Activated CD8-positive, alpha-beta memory T cell treated with anti-CD3 and anti-CD28 coated beads, Interleukin-2, amount 50 U/mL, for 24 hours (primary cell): Measurements from ENCODE around the gene ITPKC.
A peak's percentile ranks its signal among the peaks of the same experiment; 100 is the strongest.

Experiments used
- DNase-seq: peaks from one replicate; pipeline ENCODE4 v3.0.0-alpha.2; 2020; ENCODE audit errors: extremely low read depth

ITPKC gene

DNA sequence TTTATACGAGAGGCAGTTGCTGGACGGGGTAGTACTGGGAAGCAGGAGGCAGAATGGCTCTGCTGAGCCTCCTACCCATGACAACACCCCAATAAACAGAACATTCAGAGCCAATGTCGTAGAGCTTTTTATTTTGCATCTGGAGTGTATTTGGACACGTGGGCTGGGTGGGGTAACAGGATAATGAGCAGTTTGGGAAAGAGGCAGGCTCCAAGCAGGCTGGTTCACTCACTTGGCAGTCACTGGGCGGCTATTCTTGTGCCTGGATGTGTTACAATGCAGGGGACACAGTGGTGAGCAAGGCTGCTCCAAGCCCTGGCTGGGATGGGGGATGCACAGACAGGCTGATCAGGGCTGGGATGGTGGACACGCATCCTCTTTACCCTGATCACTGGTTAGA lies 23.8 kb downstream of the ITPKC start:
- DNase-seq, result no peak

- DNase-seq, result no peak
Observed at GRCh38 chr19:40741527-40742390, 24.8 kb downstream of the ITPKC start.

DNA sequence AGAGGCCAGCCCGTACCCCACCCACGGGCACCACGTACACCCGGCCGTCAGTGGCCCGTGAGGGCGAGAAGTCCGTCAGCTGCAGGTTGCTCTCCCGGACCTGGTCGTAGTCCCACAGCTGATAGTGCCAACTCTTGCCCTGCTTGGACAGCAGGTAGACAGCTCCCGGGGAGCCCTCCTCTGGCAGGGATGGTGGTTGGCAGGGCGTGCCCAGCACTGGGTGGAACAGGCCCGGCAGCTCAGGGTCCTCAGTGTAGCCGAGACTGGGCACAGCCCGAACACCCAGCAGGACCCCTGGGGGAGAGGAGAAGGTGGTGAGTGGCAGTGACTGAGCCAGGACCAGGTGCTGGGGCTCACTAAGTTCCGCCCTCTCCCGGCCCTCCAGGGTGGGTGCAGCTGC lies 25.6 kb downstream of the ITPKC start:
- DNase-seq, result no peak

GRCh38 chr19:40742886-40743285 lies 26.0 kb downstream of the ITPKC start:
- no peak for DNase-seq

GRCh38 chr19:40743926-40744325 lies 27.0 kb downstream of the ITPKC start:
- no peak for DNase-seq

DNA sequence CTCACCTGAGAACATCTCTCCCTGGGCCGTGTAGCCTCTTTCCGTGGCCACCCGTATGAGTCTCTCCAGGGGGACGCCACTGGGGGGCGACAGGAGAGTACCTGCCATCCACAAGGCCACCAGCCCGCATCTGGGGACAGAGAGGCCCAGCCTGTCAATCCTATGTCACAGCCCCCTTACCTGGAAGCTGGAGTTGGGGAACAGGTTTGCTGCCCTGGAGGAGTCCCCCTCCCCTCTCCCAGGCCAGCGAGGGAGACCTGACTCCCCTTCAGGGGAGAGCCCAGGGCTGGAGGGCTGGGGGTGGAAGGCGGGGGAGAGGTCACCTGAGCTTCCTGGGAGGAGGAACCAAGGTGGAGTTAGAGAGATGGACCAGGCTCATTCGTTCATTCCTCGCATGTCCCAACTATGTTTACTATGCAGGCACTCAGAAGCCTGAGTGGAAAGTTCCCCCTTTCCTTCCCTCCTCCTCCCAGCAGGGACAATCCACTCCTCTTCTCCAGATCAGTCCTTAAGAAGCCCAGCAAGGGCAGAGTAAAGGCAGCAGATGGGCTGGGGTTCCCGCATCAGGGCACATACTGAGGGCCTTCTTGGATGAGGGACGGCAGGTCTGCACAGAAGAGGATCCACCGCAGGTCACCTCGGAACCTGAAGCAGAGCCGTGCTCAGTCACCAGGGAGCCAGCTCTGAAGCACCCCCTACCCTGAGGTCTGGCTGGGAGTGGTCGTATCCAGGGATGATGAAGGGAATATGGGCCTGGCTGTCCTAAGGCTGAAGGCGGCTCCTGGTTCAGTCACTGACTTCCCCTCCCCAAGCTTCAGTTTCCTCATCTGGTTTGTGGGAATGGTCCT lies 27.9 kb downstream of the ITPKC start:
- DNase-seq, result no peak

DNA sequence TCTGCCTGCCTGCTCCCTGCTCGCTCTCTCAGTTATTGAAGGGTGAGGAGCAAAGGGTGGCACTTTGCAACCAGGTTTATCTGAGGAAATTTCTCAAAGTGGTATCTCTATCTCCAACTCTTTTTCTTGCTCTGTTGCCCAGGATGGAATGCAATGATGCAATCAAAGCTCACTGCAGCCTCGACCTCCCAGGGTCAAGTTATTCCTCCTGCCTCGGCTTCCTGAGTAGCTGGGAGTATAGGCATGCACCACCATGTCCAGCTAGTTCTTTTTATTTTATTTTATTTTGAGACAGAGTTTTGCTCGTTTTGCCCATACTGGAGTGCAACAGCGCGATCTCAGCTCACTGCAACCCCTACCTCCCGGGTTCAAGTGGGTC lies 28.5 kb downstream of the ITPKC start:
- DNase-seq, result no peak

DNA sequence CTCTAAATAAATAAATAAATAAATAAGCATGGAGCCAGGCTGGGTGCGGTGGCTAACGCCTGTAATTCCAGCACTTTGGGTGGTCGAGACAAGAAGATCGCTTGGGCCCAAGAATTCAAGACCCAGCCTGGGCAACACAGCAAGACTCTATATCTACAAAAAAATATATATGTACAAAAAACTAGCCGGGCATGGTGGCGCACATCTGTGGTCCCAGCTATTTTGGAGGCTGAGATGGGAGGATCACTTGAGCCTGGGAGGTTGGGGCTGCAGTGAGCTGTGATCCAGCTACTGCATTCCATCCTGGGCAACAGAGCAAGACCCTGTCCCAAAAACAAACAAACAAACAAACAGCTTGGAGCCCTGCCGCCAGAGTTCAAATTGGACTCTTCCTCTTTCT lies 30.6 kb downstream of the ITPKC start:
- DNase-seq, result no peak

DNA sequence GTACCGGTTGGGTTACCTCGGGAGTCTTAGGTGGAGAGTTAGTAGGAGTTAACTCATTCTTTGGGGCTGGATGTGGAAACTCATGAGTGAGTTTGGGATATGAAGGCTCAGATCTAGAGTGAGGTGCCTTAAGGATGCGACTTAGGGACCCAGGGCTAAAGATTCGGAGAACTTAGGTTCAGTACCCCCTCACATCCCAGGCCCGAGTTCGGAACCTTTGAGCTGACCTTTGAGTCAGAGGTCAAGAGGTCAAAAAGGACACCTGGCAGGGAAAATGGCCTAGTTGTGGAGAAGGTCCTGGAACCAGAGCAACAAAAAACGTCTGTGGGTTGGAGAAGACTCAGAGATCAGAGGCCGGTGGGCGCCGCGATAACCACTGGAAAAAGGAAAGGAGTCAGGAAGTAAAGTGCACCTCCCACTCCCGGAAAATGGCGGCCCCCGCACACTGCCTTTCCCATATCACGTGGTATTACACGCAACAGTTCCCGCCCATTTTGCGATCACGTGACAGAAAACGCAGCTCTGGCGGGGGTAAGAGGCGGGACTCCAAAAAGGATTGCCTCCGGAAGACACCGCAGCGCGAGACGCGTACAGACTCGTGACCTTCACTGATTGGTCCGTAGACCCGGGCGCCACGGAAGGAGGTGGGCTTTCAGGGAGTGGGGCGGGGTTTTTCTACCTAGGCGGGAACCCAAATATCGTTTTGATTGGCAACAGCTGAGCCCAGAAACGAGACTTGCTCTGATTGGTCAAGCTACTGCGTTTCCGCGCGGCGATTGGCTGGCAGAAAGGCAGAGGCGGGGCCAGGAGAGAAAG lies 33.4 kb downstream of the ITPKC start, which contains the start of gene ACTMAP:
Gene ACTMAP (minus strand): TSS at position 420 of the 816 bp plus-strand sequence. CDS start 674 bp downstream, outside the sequence.
- DNase-seq, result peak; percentile 99

DNA sequence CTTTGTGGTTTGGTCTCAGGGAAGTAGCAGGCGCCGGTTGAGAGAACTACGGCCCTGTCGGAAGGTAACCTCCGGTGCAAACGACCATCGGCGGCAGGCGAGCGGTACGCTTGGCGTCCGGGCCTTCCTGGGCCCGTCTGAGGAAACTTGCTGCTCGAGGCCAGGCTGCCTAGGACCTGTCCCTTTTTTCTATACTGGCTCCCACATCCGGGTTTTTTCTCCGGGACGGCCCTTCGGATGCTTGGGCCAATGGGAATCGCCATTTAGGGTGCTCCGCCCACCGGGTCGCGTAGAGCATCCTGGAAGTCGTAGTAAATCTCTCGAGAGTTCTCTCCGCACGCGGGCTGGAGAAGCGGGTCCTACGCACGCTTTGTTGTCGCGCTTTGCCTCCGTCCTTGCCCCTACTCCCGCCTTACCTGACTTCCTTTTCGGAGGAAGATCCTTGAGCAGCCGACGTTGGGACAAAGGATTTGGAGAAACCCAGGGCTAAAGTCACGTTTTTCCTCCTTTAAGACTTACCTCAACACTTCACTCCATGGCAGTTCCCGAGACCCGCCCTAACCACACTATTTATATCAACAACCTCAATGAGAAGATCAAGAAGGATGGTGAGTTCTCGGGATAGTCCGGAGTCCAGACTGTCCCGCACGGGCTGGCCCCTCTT lies 34.1 kb downstream of the ITPKC start, which contains the start of gene SNRPA:
Gene SNRPA (plus strand): TSS at position 330 of the 664 bp plus-strand sequence. CDS start 206 bp downstream, at position 536.
- DNase-seq, result peak; percentile 91

- no peak for DNase-seq
Observed at GRCh38 chr19:40752257-40752781, 35.4 kb downstream of the ITPKC start.

DNA sequence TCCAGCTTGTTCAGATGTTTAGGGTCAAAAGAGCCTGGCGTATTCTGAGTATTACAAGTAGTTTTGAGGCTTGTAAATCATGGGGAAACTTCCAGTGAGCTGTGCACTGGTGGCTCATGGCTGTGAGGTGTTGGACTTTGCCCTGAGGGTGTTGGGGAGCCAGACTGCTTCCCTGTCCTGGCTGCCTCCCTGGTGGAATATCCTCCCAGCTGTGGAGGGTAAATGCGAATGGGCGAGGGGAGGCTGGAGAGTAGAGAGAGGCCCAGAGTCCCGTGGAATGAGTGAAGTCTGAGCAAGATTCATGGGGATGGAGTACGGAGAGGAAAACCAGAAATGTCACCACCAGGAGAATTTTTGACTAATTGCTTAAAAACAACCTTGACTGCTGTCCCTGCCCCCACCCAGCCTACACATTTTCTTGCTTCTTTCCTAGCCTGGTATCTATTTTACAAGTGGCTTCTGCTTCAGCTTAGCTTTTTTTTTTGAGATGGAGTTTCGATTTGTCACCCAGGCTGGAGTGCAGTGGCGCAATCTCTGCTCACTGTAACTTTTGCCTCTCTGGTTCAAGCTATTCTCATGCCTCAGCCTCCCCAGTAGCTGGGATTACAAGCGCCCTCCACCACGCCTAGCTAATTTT lies 37.8 kb downstream of the ITPKC start:
- peak; percentile 51 for DNase-seq

DNA sequence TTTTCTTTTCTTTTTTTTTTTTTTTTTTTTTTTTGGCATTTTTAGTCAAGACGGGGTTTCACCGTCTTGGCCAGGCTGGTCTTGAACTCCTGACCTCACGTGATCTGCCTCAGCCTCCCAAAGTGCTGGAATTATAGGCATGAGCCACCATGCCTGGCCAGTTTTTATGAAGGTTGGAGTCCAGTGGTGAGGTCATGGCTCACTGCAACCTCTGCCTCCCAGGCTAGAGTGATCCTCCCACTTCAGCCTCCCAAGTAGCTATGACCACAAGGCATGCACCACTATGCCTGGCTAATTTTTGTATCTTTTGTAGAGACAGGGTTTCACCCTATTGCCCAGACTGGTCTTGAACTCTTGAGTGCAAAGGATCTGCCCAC lies 38.3 kb downstream of the ITPKC start:
- DNase-seq, result no peak

DNA sequence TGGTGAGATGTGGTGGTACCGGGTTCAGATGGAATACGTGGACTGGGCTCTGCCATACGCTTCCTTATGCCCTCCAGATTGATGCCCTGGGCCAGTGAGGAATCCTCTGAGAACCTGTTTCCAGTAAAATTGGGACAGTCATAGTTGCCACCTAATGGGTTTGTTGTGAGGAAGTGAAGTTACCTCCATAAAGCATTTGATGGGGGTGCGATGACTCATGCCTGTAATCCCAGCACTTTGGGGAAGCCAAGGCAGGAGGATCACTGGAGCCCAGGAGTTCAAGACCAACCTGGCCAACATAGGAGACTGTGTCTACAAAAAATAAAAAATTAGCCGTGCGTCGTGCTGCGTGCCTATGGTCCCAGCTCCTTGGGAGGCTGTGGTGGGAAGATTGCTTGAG lies 38.9 kb downstream of the ITPKC start:
- no peak for DNase-seq

- DNase-seq, result no peak
Observed at GRCh38 chr19:40756502-40757110, 39.7 kb downstream of the ITPKC start.

- DNase-seq, result no peak
Observed at GRCh38 chr19:40758491-40758890, 41.6 kb downstream of the ITPKC start.

DNA sequence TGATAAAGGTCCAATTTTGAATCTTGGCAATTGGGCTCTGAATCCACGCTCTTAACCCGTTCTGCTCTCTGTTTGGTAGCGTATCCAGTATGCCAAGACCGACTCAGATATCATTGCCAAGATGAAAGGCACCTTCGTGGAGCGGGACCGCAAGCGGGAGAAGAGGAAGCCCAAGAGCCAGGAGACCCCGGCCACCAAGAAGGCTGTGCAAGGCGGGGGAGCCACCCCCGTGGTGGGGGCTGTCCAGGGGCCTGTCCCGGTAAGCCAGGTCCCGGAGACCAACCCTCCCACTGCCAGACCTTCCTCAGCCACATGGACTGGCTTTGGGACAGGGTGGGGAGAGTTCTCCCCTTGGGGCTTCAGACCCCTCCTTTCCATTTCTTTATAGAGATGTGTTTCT lies 42.4 kb downstream of the ITPKC start:
- DNase-seq, result no peak

DNA sequence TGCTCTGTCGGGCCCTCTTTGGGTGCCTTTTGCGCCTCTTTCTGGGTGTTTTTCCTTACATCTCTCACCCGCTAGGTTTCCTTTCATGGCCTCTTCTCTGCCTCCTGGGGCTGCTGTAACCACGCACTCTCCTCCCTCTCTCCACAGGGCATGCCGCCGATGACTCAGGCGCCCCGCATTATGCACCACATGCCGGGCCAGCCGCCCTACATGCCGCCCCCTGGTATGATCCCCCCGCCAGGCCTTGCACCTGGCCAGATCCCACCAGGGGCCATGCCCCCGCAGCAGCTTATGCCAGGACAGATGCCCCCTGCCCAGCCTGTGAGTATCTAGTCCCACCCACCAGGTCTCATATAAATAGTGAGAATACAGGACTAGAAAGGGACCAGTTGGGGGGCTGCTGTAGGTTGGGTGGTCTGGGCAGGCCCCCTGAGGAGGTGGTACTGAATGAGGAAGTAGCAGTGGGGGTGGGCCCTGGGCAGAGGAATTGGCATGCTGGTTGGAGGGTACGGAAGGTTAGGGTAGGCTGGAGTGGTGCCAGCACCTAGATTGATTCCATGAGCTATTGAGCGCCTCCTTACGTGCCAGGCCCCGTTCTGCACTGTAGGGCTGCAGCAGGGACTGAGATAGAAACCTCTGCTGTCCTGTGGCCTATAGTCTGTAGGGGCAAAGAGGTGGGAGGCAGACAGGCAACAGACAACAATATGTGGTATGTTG lies 46.0 kb downstream of the ITPKC start:
- DNase-seq, result no peak

GRCh38 chr19:40763526-40763925 lies 46.6 kb downstream of the ITPKC start:
- DNase-seq, result no peak
